Lung (tissue), 12 donors: ENCODE data around the gene ZRANB1. TPM values are rescaled to one million over a fixed set of nuclear protein-coding genes. Genes with fewer than 3 reads are reported as not detected.

Experiments used
- ATAC-seq: fragments of 200-7000 bp; cut with Tn5 transposase; one replicate; pipeline ENCODE4 v1.9.1; 2020; ENCODE audit warnings: moderate number of reproducible peaks; ENCODE audit not compliant: insufficient read depth, low FRiP score
- DNase-seq, 3 donors: peaks; one replicate each; pipeline ENCODE4 v3.0.0-alpha.2; 2013 to 2017
- H3K27ac ChIP-seq, 2 donors: one replicate each; pipeline ENCODE4 v1.5.1; 2013; ENCODE audit warnings: mild to moderate bottlenecking in 2 of 2, moderate library complexity in 2 of 2, control low read depth in 1 of 2, inconsistent platforms in 1 of 2, low read depth in 1 of 2, low read length in 1 of 2
- H3K27me3 ChIP-seq, 3 donors: one replicate each; pipeline ENCODE4 v1.5.1; 2013; ENCODE audit warnings: low read length in 2 of 3; ENCODE audit not compliant: control insufficient read depth in 3 of 3, insufficient read depth in 3 of 3
- H3K36me3 ChIP-seq, 4 donors: one replicate each; pipeline ENCODE4 v1.5.1; 2013; ENCODE audit warnings: low read length in 4 of 4, mild to moderate bottlenecking in 1 of 4, moderate library complexity in 1 of 4; ENCODE audit not compliant: control insufficient read depth in 4 of 4, insufficient read depth in 4 of 4
- H3K4me1 ChIP-seq, 5 donors: one replicate each; pipeline ENCODE4 v1.5.1; 2013; ENCODE audit warnings: low read length in 5 of 5, mild to moderate bottlenecking in 2 of 5, moderate library complexity in 1 of 5; ENCODE audit not compliant: control insufficient read depth in 5 of 5, insufficient read depth in 5 of 5
- H3K4me3 ChIP-seq: one replicate; pipeline ENCODE4 v1.5.1; 2013; ENCODE audit warnings: mild to moderate bottlenecking, control low read depth, moderate library complexity
- H3K9ac ChIP-seq, 2 donors: one replicate each; pipeline ENCODE4 v1.5.1; 2013; ENCODE audit warnings: low read length in 2 of 2, control low read depth in 1 of 2; ENCODE audit not compliant: insufficient read depth in 1 of 2
- H3K9me3 ChIP-seq, 4 donors: one replicate each; pipeline ENCODE4 v1.5.1; 2013; ENCODE audit warnings: low read length in 3 of 4, mild to moderate bottlenecking in 1 of 4, moderate library complexity in 1 of 4; ENCODE audit not compliant: control insufficient read depth in 4 of 4, insufficient read depth in 3 of 4
- CTCF ChIP-seq: IDR thresholded peaks from 2 replicates; pipeline ENCODE4 v1.5.1; 2012; ENCODE audit warnings: mild to moderate bottlenecking; ENCODE audit errors: control extremely low read depth, extremely low read depth
- WGBS, 2 donors: extraction: QIAGEN DNeasy Blood & Tissue Kit; methylation state at CpG; one replicate each; pipeline ENCODE4 v1.1.7; 2013; 5-methylcytosine and 5-hydroxymethylcytosine counted together
- polyA plus RNA-seq, 2 donors: library from polyadenylated mRNA; stranded (reverse); fragments of 200-250 nt; gene quantifications; one replicate each; pipeline ENCODE4 v1.2.1, GENCODE V29; 2013
- total RNA-seq, 2 donors: library from RNA; depleted of rRNA in 1 of 2; stranded (reverse); fragments of >200 nt in 1 of 2; gene quantifications; one replicate each; pipeline ENCODE4 v1.2.1, GENCODE V29; 2014 to 2021
- donor health status: control.
- donor health status: control.
- donor health status: Bipolar disorder and iron deficiency.
- donor health status: healthy.
- donor health status: DM: yes; HTN: yes; CAD: no.

ZRANB1 gene
- total and polyA plus RNA-seq, 4 donors, result 6.3 to 45.5 (median 10.8) TPM

- Histone ChIP-seq H3K4me1 (peaks cover 15 to 42% (median 33%) of the 10 kb centered on the region in 5 donors), H3K9me3 (peaks cover 0 to 4% (median 0%) of the 10 kb centered on the region in 4 donors), H3K9ac (no peak overlapping the region), H3K27ac (peak overlapping the region in 1 of 2 donors; percentile 46), H3K4me3 (no peak overlapping the region), H3K36me3 (peaks cover 0 to 15% (median 3%) of the 10 kb centered on the region in 4 donors), H3K27me3 (no peaks in the 10 kb centered on the region)
- DNase-seq (peak; percentile 37 to 66 (median 58)), ATAC-seq (peak; percentile 17)
- no peak for TF ChIP-seq CTCF
- 58 to 60% methylated on average over 23 of the region's 23 CpGs for WGBS, 2 donors
Observed at GRCh38 chr10:125015356-125015944, 73.5 kb downstream of the ZRANB1 start.

- Histone ChIP-seq H3K27ac (peak overlapping the region in 1 of 2 donors; percentile 67), H3K9me3 (peaks cover 0 to 4% (median 0%) of the 10 kb centered on the region in 4 donors), H3K36me3 (peaks cover 0 to 18% (median 6%) of the 10 kb centered on the region in 4 donors), H3K4me3 (no peak overlapping the region), H3K27me3 (no peaks in the 10 kb centered on the region), H3K4me1 (peaks cover 15 to 47% (median 33%) of the 10 kb centered on the region in 5 donors), H3K9ac (no peak overlapping the region)
- TF ChIP-seq CTCF, result no peak
- DNase-seq (no peak), ATAC-seq (no peak)
- 82 to 89% methylated on average over 9 to 10 of the region's 10 CpGs for WGBS, 2 donors
Observed at GRCh38 chr10:125016123-125016522, 74.2 kb downstream of the ZRANB1 start.

GRCh38 chr10:125016611-125017202 lies 74.8 kb downstream of the ZRANB1 start:
- Histone ChIP-seq H3K4me3 (no peak overlapping the region), H3K9ac (no peak overlapping the region), H3K27me3 (no peaks in the 10 kb centered on the region), H3K9me3 (peaks cover 0 to 4% (median 0%) of the 10 kb centered on the region in 4 donors), H3K36me3 (peaks cover 0 to 18% (median 9%) of the 10 kb centered on the region in 4 donors), H3K4me1 (peaks cover 15 to 47% (median 31%) of the 10 kb centered on the region in 5 donors), H3K27ac (peak overlapping the region in 1 of 2 donors; percentile 67)
- no peak for TF ChIP-seq CTCF
- no peak for ATAC-seq
- peak; percentile 71 to 92 (median 82) for DNase-seq
- WGBS, 2 donors, result 68 to 73% methylated on average over 14 of the region's 14 CpGs
